AG09319 (cell line): ENCODE measurements around the gene ATN1.

Experiments used
- DNase-seq: peaks from one replicate; pipeline ENCODE4 v3.0.0-alpha.2; 2010; ENCODE audit warnings: low read depth; ENCODE audit errors: extremely low read depth
- TF ChIP-seq, protein P1 (sequence below): IDR thresholded peaks from 2 replicates; pipeline ENCODE4 v1.5.1; 2011; ENCODE audit warnings: low read depth, mild to moderate bottlenecking, inconsistent platforms, low read length, moderate library complexity

The ATN1 gene

DNA sequence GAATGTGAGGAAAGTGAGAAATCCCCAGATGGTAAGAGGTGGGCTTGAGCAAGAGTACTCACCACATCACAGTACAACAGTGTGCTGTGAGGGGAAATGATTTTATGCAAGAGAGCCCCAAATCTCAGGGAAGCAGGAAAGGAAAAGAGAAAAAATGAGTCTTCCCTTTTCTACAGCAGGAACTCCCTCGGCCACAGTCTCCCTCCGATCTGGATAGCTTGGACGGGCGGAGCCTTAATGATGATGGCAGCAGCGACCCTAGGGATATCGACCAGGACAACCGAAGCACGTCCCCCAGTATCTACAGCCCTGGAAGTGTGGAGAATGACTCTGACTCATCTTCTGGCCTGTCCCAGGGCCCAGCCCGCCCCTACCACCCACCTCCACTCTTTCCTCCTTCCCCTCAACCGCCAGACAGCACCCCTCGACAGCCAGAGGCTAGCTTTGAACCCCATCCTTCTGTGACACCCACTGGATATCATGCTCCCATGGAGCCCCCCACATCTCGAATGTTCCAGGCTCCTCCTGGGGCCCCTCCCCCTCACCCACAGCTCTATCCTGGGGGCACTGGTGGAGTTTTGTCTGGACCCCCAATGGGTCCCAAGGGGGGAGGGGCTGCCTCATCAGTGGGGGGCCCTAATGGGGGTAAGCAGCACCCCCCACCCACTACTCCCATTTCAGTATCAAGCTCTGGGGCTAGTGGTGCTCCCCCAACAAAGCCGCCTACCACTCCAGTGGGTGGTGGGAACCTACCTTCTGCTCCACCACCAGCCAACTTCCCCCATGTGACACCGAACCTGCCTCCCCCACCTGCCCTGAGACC, 7.8 kb downstream of the ATN1 start:
- no peak for DNase-seq
- TF ChIP-seq, protein P1, sequence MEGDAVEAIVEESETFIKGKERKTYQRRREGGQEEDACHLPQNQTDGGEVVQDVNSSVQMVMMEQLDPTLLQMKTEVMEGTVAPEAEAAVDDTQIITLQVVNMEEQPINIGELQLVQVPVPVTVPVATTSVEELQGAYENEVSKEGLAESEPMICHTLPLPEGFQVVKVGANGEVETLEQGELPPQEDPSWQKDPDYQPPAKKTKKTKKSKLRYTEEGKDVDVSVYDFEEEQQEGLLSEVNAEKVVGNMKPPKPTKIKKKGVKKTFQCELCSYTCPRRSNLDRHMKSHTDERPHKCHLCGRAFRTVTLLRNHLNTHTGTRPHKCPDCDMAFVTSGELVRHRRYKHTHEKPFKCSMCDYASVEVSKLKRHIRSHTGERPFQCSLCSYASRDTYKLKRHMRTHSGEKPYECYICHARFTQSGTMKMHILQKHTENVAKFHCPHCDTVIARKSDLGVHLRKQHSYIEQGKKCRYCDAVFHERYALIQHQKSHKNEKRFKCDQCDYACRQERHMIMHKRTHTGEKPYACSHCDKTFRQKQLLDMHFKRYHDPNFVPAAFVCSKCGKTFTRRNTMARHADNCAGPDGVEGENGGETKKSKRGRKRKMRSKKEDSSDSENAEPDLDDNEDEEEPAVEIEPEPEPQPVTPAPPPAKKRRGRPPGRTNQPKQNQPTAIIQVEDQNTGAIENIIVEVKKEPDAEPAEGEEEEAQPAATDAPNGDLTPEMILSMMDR, result no peak

DNA sequence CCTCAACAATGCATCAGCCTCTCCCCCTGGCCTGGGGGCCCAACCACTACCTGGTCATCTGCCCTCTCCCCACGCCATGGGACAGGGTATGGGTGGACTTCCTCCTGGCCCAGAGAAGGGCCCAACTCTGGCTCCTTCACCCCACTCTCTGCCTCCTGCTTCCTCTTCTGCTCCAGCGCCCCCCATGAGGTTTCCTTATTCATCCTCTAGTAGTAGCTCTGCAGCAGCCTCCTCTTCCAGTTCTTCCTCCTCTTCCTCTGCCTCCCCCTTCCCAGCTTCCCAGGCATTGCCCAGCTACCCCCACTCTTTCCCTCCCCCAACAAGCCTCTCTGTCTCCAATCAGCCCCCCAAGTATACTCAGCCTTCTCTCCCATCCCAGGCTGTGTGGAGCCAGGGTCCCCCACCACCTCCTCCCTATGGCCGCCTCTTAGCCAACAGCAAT, 8.5 kb downstream of the ATN1 start:
- TF ChIP-seq, protein P1, result no peak
- no peak for DNase-seq

- TF ChIP-seq, protein P1, result no peak
- DNase-seq, result no peak
Measured at GRCh38 chr12:6936636-6937480, 9.1 kb downstream of the ATN1 start.

DNA sequence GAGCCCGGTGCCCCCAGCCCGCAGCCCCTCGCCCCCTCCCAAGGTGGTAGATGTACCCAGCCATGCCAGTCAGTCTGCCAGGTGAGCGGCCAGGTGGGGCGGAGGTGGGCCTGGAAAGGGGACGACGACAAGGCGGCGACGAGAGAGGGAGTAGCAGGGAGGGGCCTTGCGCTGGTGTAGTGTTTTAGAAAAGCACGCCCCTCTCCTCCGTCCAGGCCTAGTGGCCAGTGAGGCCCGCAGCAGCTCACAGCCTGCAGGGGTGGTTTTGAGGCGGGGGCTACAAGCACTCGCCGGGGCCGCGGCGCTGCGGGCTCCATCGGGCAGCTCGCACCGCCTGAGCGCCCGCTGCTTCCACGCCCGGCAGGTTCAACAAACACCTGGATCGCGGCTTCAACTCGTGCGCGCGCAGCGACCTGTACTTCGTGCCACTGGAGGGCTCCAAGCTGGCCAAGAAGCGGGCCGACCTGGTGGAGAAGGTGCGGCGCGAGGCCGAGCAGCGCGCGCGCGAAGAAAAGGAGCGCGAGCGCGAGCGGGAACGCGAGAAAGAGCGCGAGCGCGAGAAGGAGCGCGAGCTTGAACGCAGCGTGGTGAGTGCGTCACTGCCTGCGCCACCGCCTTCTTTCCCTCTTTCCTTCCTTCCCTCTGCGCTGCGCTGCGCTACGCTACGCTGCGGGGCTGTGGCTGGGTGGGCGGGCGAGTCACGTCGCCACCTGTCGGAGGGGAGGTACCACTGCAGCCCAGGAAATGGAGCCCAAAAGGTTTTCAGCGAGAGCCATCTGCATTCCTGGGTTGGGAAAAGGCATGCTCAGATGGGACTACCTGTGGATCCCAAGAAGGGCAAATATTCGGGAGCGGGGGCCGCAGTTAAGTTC, 10.0 kb downstream of the ATN1 start:
- peak; percentile 73 for DNase-seq
- TF ChIP-seq, protein P1, result peak; percentile 93

DNA sequence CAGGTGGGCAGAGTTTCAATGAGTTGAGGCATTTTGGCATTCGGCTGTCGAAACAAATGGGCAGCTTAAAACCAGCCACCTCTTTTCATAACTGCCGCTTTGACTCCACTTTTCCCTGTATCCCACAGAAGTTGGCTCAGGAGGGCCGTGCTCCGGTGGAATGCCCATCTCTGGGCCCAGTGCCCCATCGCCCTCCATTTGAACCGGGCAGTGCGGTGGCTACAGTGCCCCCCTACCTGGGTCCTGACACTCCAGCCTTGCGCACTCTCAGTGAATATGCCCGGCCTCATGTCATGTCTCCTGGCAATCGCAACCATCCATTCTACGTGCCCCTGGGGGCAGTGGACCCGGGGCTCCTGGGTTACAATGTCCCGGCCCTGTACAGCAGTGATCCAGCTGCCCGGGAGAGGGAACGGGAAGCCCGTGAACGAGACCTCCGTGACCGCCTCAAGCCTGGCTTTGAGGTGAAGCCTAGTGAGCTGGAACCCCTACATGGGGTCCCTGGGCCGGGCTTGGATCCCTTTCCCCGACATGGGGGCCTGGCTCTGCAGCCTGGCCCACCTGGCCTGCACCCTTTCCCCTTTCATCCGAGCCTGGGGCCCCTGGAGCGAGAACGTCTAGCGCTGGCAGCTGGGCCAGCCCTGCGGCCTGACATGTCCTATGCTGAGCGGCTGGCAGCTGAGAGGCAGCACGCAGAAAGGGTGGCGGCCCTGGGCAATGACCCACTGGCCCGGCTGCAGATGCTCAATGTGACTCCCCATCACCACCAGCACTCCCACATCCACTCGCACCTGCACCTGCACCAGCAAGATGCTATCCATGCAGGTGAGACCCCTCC, 10.8 kb downstream of the ATN1 start:
- DNase-seq, result no peak
- TF ChIP-seq, protein P1, result no peak

DNA sequence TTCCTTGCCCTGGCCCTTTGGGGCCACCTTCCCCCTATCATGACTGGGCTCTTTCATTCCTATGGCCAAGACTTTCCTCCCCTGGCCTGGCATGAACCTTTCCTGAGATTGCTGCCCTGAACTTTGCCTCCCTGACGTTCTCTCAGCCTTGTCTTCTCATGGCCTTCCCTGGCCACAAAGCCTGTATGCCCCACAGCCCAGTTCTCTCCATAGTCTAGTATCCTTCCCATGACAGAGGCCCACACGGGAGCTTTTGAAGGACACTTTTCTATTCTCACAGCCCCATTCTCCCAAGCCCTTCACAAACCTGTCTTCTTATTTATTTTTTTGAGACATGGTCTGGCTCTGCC, 11.4 kb downstream of the ATN1 start:
- TF ChIP-seq, protein P1, result no peak
- DNase-seq, result no peak
